Smooth muscle cell of bladder (primary cell): ENCODE results near the gene SGTA. TPM values are rescaled to one million over a fixed set of nuclear protein-coding genes. Genes with fewer than 3 reads are reported as not detected.

Source experiments
- total RNA-seq: library from RNA; depleted of rRNA; stranded (reverse); fragments of >200 nt; gene quantifications from 2 replicates; pipeline ENCODE4 v1.2.3, GENCODE V29; 2014

Gene SGTA, protein sequence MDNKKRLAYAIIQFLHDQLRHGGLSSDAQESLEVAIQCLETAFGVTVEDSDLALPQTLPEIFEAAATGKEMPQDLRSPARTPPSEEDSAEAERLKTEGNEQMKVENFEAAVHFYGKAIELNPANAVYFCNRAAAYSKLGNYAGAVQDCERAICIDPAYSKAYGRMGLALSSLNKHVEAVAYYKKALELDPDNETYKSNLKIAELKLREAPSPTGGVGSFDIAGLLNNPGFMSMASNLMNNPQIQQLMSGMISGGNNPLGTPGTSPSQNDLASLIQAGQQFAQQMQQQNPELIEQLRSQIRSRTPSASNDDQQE
- 23.6 and 27.5 TPM in 2 replicates for total RNA-seq

DNA sequence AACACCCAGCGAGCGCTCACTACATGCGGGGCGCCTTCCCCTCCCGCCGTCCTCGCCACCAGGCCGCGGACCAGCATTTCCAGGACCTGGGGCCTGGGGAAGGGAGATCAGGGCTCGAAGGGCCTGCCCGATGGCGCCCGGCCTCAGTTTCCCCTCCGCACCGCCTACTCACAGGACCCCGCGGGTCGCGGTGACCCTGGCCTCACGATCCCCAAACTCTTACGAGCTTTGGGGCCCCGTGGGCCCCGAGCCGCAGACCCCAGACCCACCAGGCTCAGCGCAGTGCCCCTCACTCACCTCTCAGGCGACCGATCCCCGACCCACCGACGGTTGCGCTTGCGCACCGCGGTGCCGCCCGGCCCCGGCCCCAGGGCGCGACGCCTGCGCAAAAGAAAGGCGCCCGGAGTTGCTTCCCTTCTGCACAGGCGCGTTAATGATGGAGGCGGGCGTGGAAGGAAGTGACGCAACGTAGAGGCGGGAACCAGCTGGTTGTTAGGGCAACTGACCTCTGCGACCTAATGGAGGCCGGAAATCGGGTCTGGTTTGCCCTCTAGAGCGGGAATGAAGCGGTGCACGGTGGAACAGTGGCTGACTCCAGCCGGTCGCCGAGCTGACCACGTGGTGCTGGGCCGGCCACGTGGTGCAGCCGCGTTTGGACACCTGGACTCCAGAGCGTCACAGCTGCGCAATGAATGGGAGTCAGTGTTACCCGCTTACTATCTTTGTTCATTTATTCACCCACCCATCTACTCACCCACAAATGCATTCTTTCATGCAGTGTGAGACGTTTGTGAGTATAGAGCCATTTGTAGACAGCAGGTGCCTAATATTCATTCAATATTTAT is at the start of gene SGTA:
Gene SGTA (minus strand): TSS at position 338 of the 845 bp plus-strand sequence. CDS start 14,205 bp downstream, outside the sequence.

GRCh38 chr19:2819540-2820111 is 36.6 kb upstream of the SGTA start, which contains the start of gene ZNF554:
ZNF554 (plus strand) TSS chr19:2819868; CDS start chr19:2820072, 204 bp downstream.

GRCh38 chr19:2785244-2785997 is 2.3 kb upstream of the SGTA start, which contains the start of gene THOP1:
THOP1 (plus strand) TSS chr19:2785503; CDS start chr19:2785663, 160 bp downstream.

GRCh38 chr19:2739602-2740313 is 43.3 kb downstream of the SGTA start, which contains the start of gene SLC39A3:
SLC39A3 (minus strand) TSS chr19:2740017; CDS start chr19:2737257, 2,760 bp downstream.

GRCh38 chr19:2720777-2721569 is 62.1 kb downstream of the SGTA start, which contains the start of gene DIRAS1:
DIRAS1 (minus strand) TSS chr19:2721372; CDS start chr19:2717806, 3,566 bp downstream.

Other genes with a start within 250 kb of the SGTA start
- gene GNG7, start 80.6 kb downstream of the SGTA start, total RNA-seq = 0.14 and 0.37 TPM in 2 replicates
- 1.3 and 2.7 TPM in 2 replicates for gene DIRAS1, start 61.9 kb downstream of the SGTA start, total RNA-seq
- 23.3 and 32.4 TPM in 2 replicates for gene SLC39A3, start 43.3 kb downstream of the SGTA start, total RNA-seq
- 41.4 and 61.7 TPM in 2 replicates for gene THOP1, start 2.2 kb upstream of the SGTA start, total RNA-seq
- gene ZNF554, start 36.6 kb upstream of the SGTA start, total RNA-seq = 3.7 and 4.1 TPM in 2 replicates
- 4.3 and 5.0 TPM in 2 replicates for gene ZNF555, start 58.2 kb upstream of the SGTA start, total RNA-seq
- gene ZNF556, start 84.1 kb upstream of the SGTA start, total RNA-seq = under 0.01 and 0.09 TPM in 2 replicates
- gene ZNF57, start 117.7 kb upstream of the SGTA start, total RNA-seq = 3.5 and 3.6 TPM in 2 replicates
- gene ZNF77, start 161.7 kb upstream of the SGTA start, total RNA-seq = 3.5 and 5.5 TPM in 2 replicates
- 2.4 and 3.4 TPM in 2 replicates for gene TLE6, start 194.3 kb upstream of the SGTA start, total RNA-seq
- gene TLE2, start 246.0 kb upstream of the SGTA start, total RNA-seq = 2.1 and 3.1 TPM in 2 replicates